Body of pancreas (tissue), 4 donors: Measurements from ENCODE around the gene HJURP.

Source experiments
- POLR2A ChIP-seq, 3 donors: fragments of 450-650 bp; IDR thresholded peaks; one replicate each; pipeline ENCODE4 v1.6.1; 2016; ENCODE audit warnings: antibody characterized with exemption in 3 of 3, mild to moderate bottlenecking in 2 of 3
- TF ChIP-seq, protein P1 (sequence below), 7 experiments: fragments of 450-650 bp in 4 of 7; fragments of 200-600 bp in 3 of 7; sonication (generic) in 3 of 7; IDR thresholded peaks; one replicate each; pipeline ENCODE4 v1.5.1; 2016 to 2019; ENCODE audit warnings: antibody characterized with exemption in 7 of 7

DNA sequence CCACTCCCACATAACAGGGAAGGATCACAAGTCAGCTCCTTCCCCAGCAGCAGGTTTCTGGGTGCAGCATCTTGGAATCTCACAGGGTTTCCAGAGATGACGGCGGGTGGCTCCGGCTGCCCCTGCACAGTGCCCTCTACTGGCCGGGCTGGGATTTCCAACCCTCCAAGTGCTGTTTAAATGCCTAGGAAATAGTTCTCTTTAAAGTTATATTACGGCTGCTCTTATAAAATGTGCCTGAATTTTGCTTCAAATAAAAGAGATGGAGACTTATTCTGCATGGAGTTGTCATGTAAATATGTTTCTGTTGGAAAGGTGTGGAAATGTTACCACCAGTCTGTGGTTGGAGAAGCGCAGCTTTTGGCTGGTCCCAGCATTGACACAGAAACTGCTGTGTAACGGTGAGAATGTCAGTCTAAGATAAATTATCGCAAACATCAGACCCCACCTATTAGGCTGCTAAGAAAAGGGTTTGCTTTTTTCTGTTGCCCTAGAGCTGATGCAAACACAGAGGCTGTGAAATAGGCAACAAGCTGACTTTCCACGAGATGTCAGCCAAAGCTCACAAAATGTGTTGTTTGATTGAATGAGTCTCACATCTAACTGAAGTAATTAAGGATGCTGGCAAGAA is 3.3 kb upstream of the HJURP start:
- no peak for TF ChIP-seq POLR2A (IDR thresholded peaks at IDR 0.05)
- TF ChIP-seq, protein P1, sequence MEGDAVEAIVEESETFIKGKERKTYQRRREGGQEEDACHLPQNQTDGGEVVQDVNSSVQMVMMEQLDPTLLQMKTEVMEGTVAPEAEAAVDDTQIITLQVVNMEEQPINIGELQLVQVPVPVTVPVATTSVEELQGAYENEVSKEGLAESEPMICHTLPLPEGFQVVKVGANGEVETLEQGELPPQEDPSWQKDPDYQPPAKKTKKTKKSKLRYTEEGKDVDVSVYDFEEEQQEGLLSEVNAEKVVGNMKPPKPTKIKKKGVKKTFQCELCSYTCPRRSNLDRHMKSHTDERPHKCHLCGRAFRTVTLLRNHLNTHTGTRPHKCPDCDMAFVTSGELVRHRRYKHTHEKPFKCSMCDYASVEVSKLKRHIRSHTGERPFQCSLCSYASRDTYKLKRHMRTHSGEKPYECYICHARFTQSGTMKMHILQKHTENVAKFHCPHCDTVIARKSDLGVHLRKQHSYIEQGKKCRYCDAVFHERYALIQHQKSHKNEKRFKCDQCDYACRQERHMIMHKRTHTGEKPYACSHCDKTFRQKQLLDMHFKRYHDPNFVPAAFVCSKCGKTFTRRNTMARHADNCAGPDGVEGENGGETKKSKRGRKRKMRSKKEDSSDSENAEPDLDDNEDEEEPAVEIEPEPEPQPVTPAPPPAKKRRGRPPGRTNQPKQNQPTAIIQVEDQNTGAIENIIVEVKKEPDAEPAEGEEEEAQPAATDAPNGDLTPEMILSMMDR (IDR thresholded peaks at IDR 0.05): peak; percentile 23 to 64 (median 46)
